Body of pancreas (tissue), 4 donors: Measurements from ENCODE around the gene GGCX.

Source experiments
- POLR2A ChIP-seq, 3 donors: fragments of 450-650 bp; IDR thresholded peaks; one replicate each; pipeline ENCODE4 v1.6.1; 2016; ENCODE audit warnings: antibody characterized with exemption in 3 of 3, mild to moderate bottlenecking in 2 of 3
- TF ChIP-seq, protein P1 (sequence below), 7 experiments: fragments of 450-650 bp in 4 of 7; fragments of 200-600 bp in 3 of 7; sonication (generic) in 3 of 7; IDR thresholded peaks; one replicate each; pipeline ENCODE4 v1.5.1; 2016 to 2019; ENCODE audit warnings: antibody characterized with exemption in 7 of 7

DNA sequence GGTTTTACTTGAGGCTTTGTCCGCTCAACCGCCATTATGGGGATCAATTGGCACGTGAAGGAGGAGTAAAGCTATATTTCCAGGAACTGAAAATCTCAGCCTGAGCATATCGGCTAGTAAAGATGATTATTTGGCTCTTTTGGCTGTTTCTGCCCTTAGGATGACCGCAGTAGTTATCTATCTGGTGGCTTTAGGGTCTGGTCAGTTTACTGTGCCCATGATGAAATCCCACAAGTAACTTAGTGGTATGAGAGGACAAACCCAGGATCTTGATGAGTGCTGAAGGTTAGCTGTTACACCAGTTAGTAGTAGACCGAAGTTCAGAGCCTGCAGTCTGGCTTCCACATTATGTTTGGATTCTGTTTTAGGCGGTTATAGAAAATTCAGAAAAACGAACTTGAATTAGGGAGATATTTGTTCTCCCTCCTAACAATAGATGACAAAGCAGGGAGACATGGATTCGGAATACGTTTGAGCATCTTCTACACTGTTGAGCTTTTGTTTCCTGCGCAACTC, 21.1 kb downstream of the GGCX start:
- TF ChIP-seq, protein P1, sequence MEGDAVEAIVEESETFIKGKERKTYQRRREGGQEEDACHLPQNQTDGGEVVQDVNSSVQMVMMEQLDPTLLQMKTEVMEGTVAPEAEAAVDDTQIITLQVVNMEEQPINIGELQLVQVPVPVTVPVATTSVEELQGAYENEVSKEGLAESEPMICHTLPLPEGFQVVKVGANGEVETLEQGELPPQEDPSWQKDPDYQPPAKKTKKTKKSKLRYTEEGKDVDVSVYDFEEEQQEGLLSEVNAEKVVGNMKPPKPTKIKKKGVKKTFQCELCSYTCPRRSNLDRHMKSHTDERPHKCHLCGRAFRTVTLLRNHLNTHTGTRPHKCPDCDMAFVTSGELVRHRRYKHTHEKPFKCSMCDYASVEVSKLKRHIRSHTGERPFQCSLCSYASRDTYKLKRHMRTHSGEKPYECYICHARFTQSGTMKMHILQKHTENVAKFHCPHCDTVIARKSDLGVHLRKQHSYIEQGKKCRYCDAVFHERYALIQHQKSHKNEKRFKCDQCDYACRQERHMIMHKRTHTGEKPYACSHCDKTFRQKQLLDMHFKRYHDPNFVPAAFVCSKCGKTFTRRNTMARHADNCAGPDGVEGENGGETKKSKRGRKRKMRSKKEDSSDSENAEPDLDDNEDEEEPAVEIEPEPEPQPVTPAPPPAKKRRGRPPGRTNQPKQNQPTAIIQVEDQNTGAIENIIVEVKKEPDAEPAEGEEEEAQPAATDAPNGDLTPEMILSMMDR (IDR thresholded peaks at IDR 0.05) = no peak
- TF ChIP-seq POLR2A (IDR thresholded peaks at IDR 0.05) = no peak
